ENCODE results near the gene S1PR5. TPM values are rescaled to one million over a fixed set of nuclear protein-coding genes. Genes with fewer than 3 reads are reported as not detected.

Gene S1PR5
- polyA plus RNA-seq, 1 donor (not counting 4 experiments of a cell fraction or from before 2014, with no cell fraction given) = 10.5 TPM

DNA sequence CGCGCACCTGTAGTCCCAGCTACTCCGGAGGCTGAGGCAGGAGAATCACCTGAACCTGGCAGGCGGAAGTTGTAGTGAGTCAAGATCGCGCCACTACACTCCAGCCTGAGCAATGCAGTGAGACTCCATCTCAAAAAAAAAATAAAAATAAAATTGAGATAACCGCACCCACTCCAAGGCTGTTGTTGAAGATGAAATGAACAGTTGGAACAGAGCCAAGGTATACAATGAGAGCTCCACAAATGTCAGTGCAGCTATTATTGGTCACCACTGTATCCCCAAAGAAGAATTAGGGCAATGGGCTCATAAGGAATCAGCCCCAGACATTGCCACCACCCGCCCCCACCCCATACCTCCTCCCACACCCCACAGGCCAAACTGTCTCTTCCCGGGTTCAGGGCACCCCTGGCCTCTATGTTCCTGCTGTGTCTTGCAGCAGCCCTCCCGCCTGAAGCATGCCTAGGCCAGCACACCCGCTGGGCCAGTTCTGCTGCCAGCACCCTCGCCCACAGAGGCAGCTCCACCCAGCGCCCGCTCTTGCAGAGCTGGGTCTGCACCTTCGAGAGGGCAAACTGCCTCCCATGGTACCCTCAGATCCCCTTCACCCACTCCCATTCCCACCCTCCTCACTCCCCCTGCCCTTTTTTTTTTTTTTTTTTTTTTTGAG lies 3.5 kb upstream of the S1PR5 start:
- no peaks in the 10 kb centered on the region for H3K27me3 ChIP-seq (ENCODE audit: control insufficient read depth, extremely low read depth, insufficient read depth, low read length)
- dilution Hi-C loops (cut with MboI; ENCODE audit: extremely low pct_ligation_motif_present, low sequenced_read_pairs) = no loop called here

DNA sequence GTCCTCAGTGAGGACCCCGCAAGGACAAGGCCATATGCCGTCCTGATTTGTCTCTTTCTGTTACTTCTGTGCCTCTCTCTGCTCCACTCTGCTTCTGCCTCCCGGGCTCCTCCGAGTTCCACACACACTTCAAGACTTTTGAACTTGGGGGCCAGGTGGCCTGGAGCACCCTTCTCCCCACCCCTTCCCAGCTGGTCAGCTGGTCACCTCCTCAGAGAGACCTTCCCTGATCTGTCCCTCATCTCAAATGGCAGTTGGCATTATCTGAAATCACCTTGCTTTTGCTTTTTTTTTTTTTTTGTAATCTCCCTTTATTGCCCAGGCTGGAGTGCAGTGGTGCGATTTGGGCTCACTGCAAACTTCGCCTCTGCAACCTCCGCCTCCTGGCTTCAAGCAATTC lies 2.2 kb upstream of the S1PR5 start:
- FAIRE-seq = no peak
- H4K20me1 ChIP-seq (ENCODE audit: control insufficient read depth, extremely low read depth, insufficient read depth, low read length) = no peaks in the 10 kb centered on the region
- no peaks in the 10 kb centered on the region for H3K27me3 ChIP-seq (ENCODE audit: control insufficient read depth, extremely low read depth, insufficient read depth, low read length)

More for the DNA sequence above, 3.5 kb upstream of the S1PR5 start:
- H3K9me3 ChIP-seq (ENCODE audit: control insufficient read depth, low read depth, low read length) = no peaks in the 10 kb centered on the region
- TF ChIP-seq, protein P1, sequence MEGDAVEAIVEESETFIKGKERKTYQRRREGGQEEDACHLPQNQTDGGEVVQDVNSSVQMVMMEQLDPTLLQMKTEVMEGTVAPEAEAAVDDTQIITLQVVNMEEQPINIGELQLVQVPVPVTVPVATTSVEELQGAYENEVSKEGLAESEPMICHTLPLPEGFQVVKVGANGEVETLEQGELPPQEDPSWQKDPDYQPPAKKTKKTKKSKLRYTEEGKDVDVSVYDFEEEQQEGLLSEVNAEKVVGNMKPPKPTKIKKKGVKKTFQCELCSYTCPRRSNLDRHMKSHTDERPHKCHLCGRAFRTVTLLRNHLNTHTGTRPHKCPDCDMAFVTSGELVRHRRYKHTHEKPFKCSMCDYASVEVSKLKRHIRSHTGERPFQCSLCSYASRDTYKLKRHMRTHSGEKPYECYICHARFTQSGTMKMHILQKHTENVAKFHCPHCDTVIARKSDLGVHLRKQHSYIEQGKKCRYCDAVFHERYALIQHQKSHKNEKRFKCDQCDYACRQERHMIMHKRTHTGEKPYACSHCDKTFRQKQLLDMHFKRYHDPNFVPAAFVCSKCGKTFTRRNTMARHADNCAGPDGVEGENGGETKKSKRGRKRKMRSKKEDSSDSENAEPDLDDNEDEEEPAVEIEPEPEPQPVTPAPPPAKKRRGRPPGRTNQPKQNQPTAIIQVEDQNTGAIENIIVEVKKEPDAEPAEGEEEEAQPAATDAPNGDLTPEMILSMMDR (optimal IDR thresholded peaks at IDR 0.05 in 1 of 3, IDR thresholded peaks at IDR 0.05 in 1 of 3, conservative IDR thresholded peaks at IDR 0.05 in 1 of 3; ENCODE audit: extremely low read depth in 1 of 3, insufficient read depth in 2 of 3, low read length in 3 of 3) = peak in 2 of 3 experiments; percentile 15 to 56
- TF ChIP-seq EZH2 (IDR thresholded peaks at IDR 0.05; ENCODE audit: low read length) = no peak
- no peak overlapping the region for H3K4me3 ChIP-seq (ENCODE audit: control insufficient read depth in 2 of 3, extremely low read depth in 1 of 3, insufficient read depth in 2 of 3, low read depth in 1 of 3, low read length in 3 of 3)
- no peaks in the 10 kb centered on the region for H3K36me3 ChIP-seq (ENCODE audit: control insufficient read depth in 2 of 2, extremely low read depth in 1 of 2, insufficient read depth in 2 of 2, low read length in 2 of 2)
- peaks cover 11% of the 10 kb centered on the region for H3K79me2 ChIP-seq (ENCODE audit: control insufficient read depth, insufficient read depth, low read length)
- no peak overlapping the region for H3K9ac ChIP-seq (ENCODE audit: control insufficient read depth, extremely low read depth, insufficient read depth, low read length)
- no peaks in the 10 kb centered on the region for H4K20me1 ChIP-seq (ENCODE audit: control insufficient read depth, extremely low read depth, insufficient read depth, low read length)
- H3K4me1 ChIP-seq (ENCODE audit: control insufficient read depth, extremely low read depth, insufficient read depth, low read length) = peaks cover 38% of the 10 kb centered on the region
- no peaks in the 10 kb centered on the region for H3K9me1 ChIP-seq (ENCODE audit: control insufficient read depth, extremely low read depth, insufficient read depth, low read length)
- FAIRE-seq = peak; percentile 86
- H3K27ac ChIP-seq (ENCODE audit: control insufficient read depth, insufficient read depth, low read length) = no peak overlapping the region
- peak overlapping the region; percentile 30 for H3K4me2 ChIP-seq (ENCODE audit: control insufficient read depth, extremely low read depth, insufficient read depth, low read depth, low read length)
- H2AFZ ChIP-seq (ENCODE audit: control insufficient read depth, low read length) = no peak overlapping the region
- DNase-seq (ENCODE audit: low read depth, low spot score) = no peak

More for the DNA sequence above, 2.2 kb upstream of the S1PR5 start:
- Histone ChIP-seq H3K27ac (ENCODE audit: control insufficient read depth, insufficient read depth, low read length) (no peak overlapping the region), H3K36me3 (ENCODE audit: control insufficient read depth in 2 of 2, extremely low read depth in 1 of 2, insufficient read depth in 2 of 2, low read length in 2 of 2) (peaks cover 0 to under 1% of the 10 kb centered on the region in 2 experiments), H3K4me1 (ENCODE audit: control insufficient read depth, extremely low read depth, insufficient read depth, low read length) (peaks cover 42% of the 10 kb centered on the region), H3K4me3 (ENCODE audit: control insufficient read depth in 2 of 3, extremely low read depth in 1 of 3, insufficient read depth in 2 of 3, low read depth in 1 of 3, low read length in 3 of 3) (no peak overlapping the region), H3K4me2 (ENCODE audit: control insufficient read depth, extremely low read depth, insufficient read depth, low read depth, low read length) (no peak overlapping the region), H3K79me2 (ENCODE audit: control insufficient read depth, insufficient read depth, low read length) (peaks cover 25% of the 10 kb centered on the region), H2AFZ (ENCODE audit: control insufficient read depth, low read length) (no peak overlapping the region), H3K9me1 (ENCODE audit: control insufficient read depth, extremely low read depth, insufficient read depth, low read length) (no peaks in the 10 kb centered on the region), H3K9me3 (ENCODE audit: control insufficient read depth, low read depth, low read length) (no peaks in the 10 kb centered on the region), H3K9ac (ENCODE audit: control insufficient read depth, extremely low read depth, insufficient read depth, low read length) (no peak overlapping the region)
- dilution Hi-C loops (cut with MboI; ENCODE audit: extremely low pct_ligation_motif_present, low sequenced_read_pairs) = no loop called here
- TF ChIP-seq EZH2 (IDR thresholded peaks at IDR 0.05; ENCODE audit: low read length) = no peak
- TF ChIP-seq, protein P1 (optimal IDR thresholded peaks at IDR 0.05 in 1 of 3, IDR thresholded peaks at IDR 0.05 in 1 of 3, conservative IDR thresholded peaks at IDR 0.05 in 1 of 3; ENCODE audit: extremely low read depth in 1 of 3, insufficient read depth in 2 of 3, low read length in 3 of 3) = no peak
- no peak for DNase-seq (ENCODE audit: low read depth, low spot score)
